Measurements from ENCODE around the gene CAMTA1.

GRCh38 chr1:7287013-7287412, 501.8 kb downstream of the CAMTA1 start:
- TF ChIP-seq, protein P1, sequence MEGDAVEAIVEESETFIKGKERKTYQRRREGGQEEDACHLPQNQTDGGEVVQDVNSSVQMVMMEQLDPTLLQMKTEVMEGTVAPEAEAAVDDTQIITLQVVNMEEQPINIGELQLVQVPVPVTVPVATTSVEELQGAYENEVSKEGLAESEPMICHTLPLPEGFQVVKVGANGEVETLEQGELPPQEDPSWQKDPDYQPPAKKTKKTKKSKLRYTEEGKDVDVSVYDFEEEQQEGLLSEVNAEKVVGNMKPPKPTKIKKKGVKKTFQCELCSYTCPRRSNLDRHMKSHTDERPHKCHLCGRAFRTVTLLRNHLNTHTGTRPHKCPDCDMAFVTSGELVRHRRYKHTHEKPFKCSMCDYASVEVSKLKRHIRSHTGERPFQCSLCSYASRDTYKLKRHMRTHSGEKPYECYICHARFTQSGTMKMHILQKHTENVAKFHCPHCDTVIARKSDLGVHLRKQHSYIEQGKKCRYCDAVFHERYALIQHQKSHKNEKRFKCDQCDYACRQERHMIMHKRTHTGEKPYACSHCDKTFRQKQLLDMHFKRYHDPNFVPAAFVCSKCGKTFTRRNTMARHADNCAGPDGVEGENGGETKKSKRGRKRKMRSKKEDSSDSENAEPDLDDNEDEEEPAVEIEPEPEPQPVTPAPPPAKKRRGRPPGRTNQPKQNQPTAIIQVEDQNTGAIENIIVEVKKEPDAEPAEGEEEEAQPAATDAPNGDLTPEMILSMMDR (IDR thresholded peaks at IDR 0.05): no peak
- no peak for TF ChIP-seq POLR2A (IDR thresholded peaks at IDR 0.05)
- no peak for TF ChIP-seq EP300 (IDR thresholded peaks at IDR 0.05)

All from stomach (tissue), 4 donors.